Adrenal gland (tissue), 12 donors: ENCODE data around the gene POU4F3. TPM values are rescaled to one million over a fixed set of nuclear protein-coding genes. Genes with fewer than 3 reads are reported as not detected.
"Not testable (repeated sequence)": the region's sequence is repeated elsewhere in the genome, so short reads cannot be mapped to it uniquely, and the experiment has no call there.

Experiments used
- DNase-seq, 7 donors: peaks; one replicate each; pipeline ENCODE4 v3.0.0-alpha.2; 2019 to 2020
- H3K27ac ChIP-seq, 5 donors: fragments of 200-600 bp; sonication (generic) in 4 of 5; 1 replicate in 3 of 5; 2 replicates in 2 of 5; pipeline versions ENCODE4 v1.5.1 to v1.8.0; 2016 to 2020; ENCODE audit warnings: mild to moderate bottlenecking in 1 of 5
- H3K27me3 ChIP-seq: fragments of 200-600 bp; 2 replicates; pipeline ENCODE4 v1.8.0; 2021
- H3K36me3 ChIP-seq, 2 donors: fragments of 200-600 bp; replicated peaks in 1 of 2; 1 replicate in 1 of 2; 2 replicates in 1 of 2; pipeline versions ENCODE4 v1.5.1 to v1.8.0; 2018 to 2022
- H3K4me1 ChIP-seq, 2 donors: fragments of 200-600 bp; replicated peaks in 1 of 2; 1 replicate in 1 of 2; 2 replicates in 1 of 2; pipeline versions ENCODE4 v1.5.1 to v1.8.0; 2018 to 2021
- H3K4me3 ChIP-seq, 4 donors: fragments of 200-600 bp; sonication (generic) in 3 of 4; one replicate each; pipeline ENCODE4 v1.5.1; 2016 to 2018
- H3K9me3 ChIP-seq, 3 donors: fragments of 200-600 bp; sonication (generic) in 1 of 3; replicated peaks in 1 of 3; 1 replicate in 2 of 3; 2 replicates in 1 of 3; pipeline versions ENCODE4 v1.5.1 to v1.8.0; 2016 to 2021
- CTCF ChIP-seq, 6 experiments: fragments of 450-650 bp in 4 of 6; fragments of 200-600 bp in 2 of 6; sonication (generic) in 1 of 6; IDR thresholded peaks; 1 replicate in 5 of 6; 2 replicates in 1 of 6; pipeline versions ENCODE4 v1.5.1 to v1.8.0; 2016 to 2021; ENCODE audit warnings: antibody characterized with exemption in 6 of 6, mild to moderate bottlenecking in 2 of 6, moderate library complexity in 1 of 6
- POLR2A ChIP-seq, 2 donors: fragments of 450-650 bp; IDR thresholded peaks; one replicate each; pipeline ENCODE4 v1.6.1; 2017; ENCODE audit warnings: antibody characterized with exemption in 2 of 2, mild to moderate bottlenecking in 2 of 2, moderate library complexity in 1 of 2
- WGBS, 4 donors: extraction: QIAGEN DNeasy Blood & Tissue Kit in 2 of 4; methylation state at CpG; one replicate each; pipeline versions ENCODE4 v1.1.5 to v1.1.7; 2013 to 2017; 5-methylcytosine and 5-hydroxymethylcytosine counted together
- intact Hi-C, 2 donors: fragments of 100-400 bp; cut with DNase I; formaldehyde crosslinking; loops; one replicate each; pipeline versions ENCODE4 v1.14.1 to v1.15.0; 2022 to 2023
- polyA plus RNA-seq, 3 donors: library from polyadenylated mRNA; stranded (reverse); fragments of 200-250 nt in 2 of 3; fragments of 350-450 nt in 1 of 3; fragmentation: Illumina TruSeq in 1 of 3; extraction: RNeasy Lipid Tissue Mini Kit (QIAGEN cat#74804) in 1 of 3; gene quantifications; one replicate each; pipeline ENCODE4 v1.2.3, GENCODE V29; 2013 to 2014
- total RNA-seq, 9 donors: library from RNA; depleted of rRNA in 4 of 9; stranded (reverse); fragments of >200 nt in 4 of 9; fragments of 120-200 nt in 1 of 9; fragmentation: NEBNext Ultra II Directional in 1 of 9; extraction: Animal tissue kit (Norgen Biotek cat#: 25700) in 1 of 9; gene quantifications; one replicate each; pipeline versions ENCODE4 v1.1.0 to v1.2.4, GENCODE V29; 2013 to 2023
- donor health status: healthy with polysubstance abuse.
- donor health status: Bipolar disorder and iron deficiency.
- donor health status: DM: yes; HTN: yes; CAD: no.
- donor health status: DM: no; HTN: no; CAD: no.
- donor health status: DM: no; HTN: no; CAD: no.
- donor health status: DM: yes; HTN: yes; CAD: no.

POU4F3 gene
- total and polyA plus RNA-seq, 12 donors: 0.11 to 0.14 TPM; not detected in 10

DNA sequence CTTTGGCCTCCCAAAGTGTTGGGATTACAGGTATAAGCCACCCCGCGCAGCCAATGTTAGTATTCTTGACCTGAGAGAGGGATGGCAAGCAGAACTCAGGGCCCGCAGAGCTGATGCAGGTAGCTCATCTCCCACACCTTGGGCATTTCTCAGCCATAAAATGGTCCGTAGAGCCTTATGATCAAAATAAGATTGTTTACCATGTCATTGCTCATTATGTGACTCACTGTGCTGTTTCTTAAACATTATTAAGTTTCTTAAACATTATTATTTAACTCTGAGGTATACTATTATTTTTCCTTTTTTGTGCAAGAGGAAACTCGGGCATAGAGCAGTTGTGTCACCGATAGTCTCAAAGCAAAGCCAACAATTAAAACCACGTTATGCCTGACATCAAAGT, 42.4 kb upstream of the POU4F3 start:
- no peak overlapping the region for H3K4me3 ChIP-seq
- WGBS, 4 donors: 84 to 88% (median 86%) methylated on average over 7 of the region's 7 CpGs
- H3K27ac ChIP-seq: no peak overlapping the region
- H3K36me3 ChIP-seq: no peaks in the 10 kb centered on the region
- DNase-seq: no peak
- no peak for TF ChIP-seq POLR2A (IDR thresholded peaks at IDR 0.05)
- no peak for TF ChIP-seq CTCF (IDR thresholded peaks at IDR 0.05)
- H3K27me3 ChIP-seq: no peaks in the 10 kb centered on the region
- no peaks in the 10 kb centered on the region for H3K4me1 ChIP-seq
- H3K9me3 ChIP-seq: peaks cover 0 to 10% (median 0%) of the 10 kb centered on the region in 3 donors
- intact Hi-C loops: no loop called here

DNA sequence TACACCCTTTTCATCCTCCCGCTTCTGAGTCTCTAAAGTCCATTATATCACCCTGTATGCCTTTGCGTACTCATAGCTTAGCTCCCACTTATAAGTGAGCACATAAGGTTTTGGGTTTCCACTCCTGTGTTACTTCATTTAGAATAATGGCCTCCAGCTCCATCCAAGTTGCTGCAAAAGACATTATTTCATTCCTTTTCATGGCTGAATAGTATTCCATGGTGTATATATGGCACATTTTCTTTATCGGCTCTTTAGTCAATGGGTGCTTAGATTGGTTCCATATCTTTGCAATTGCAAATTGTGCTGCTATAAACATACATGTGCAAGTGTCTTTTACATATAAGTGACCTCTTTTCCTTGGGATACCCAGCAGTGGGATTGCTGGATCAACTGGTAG, 39.7 kb upstream of the POU4F3 start:
- H3K27me3 ChIP-seq, H3K36me3 ChIP-seq, intact Hi-C loops, H3K9me3 ChIP-seq, DNase-seq, H3K4me1 ChIP-seq, H3K4me3 ChIP-seq, H3K27ac ChIP-seq: not testable (repeated sequence)
- 93 to 97% (median 95%) methylated on average over 3 of the region's 3 CpGs for WGBS, 4 donors

DNA sequence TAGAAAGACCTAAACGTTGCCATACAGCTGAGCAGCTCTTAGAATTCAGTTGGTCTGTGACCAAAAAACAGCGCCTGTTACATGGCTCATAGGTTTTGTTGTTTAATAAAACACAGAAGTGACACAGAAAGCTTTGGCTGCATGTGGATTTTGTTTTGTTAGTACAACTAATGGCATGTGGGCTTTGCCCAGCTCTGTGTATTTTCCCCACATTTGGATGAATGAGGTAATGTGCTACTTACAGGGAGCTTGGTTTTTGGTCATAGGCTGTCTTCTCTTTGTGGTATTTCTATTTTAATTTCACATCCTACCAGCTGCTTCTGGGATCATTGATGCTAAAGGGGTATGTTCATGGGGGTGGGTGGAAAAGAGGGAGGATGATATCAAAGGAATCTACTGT, 37.0 kb upstream of the POU4F3 start:
- no peak for DNase-seq
- intact Hi-C loops: no loop called here
- Histone ChIP-seq H3K27me3 (no peaks in the 10 kb centered on the region), H3K4me1 (no peaks in the 10 kb centered on the region), H3K36me3 (no peaks in the 10 kb centered on the region), H3K9me3 (no peaks in the 10 kb centered on the region), H3K4me3 (no peak overlapping the region), H3K27ac (no peak overlapping the region)
- WGBS, 4 donors: 53 to 72% (median 64%) methylated on average over 2 of the region's 2 CpGs
- no peak for TF ChIP-seq CTCF (IDR thresholded peaks at IDR 0.05)
- no peak for TF ChIP-seq POLR2A (IDR thresholded peaks at IDR 0.05)

DNA sequence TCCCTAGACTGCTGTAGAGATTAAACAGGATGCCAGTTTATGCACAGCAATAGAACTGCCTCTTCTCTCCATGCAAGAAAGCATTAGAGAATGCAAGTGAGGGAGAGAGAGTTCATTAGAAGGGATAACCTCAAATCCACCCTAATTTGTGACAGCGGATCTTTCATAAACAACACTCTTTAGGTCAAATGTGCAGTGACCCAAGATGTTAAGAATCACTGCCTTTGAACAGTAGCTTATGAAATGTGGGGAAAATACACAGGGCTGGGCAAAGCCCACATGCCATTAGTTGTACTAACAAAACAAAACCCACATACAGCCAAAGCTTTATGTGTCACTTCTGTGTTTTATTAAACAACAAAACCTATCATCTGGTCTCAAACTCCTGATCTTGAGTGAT, 36.2 kb upstream of the POU4F3 start:
- no peak overlapping the region for H3K27ac ChIP-seq
- no peak overlapping the region for H3K4me3 ChIP-seq
- intact Hi-C loops: no loop called here
- no peaks in the 10 kb centered on the region for H3K4me1 ChIP-seq
- H3K27me3 ChIP-seq: no peaks in the 10 kb centered on the region
- 59 to 82% (median 69%) methylated on average over 1 of the region's 1 CpG for WGBS, 4 donors
- H3K9me3 ChIP-seq: no peaks in the 10 kb centered on the region
- TF ChIP-seq POLR2A (IDR thresholded peaks at IDR 0.05): no peak
- TF ChIP-seq CTCF (IDR thresholded peaks at IDR 0.05): no peak
- no peaks in the 10 kb centered on the region for H3K36me3 ChIP-seq
- no peak for DNase-seq

DNA sequence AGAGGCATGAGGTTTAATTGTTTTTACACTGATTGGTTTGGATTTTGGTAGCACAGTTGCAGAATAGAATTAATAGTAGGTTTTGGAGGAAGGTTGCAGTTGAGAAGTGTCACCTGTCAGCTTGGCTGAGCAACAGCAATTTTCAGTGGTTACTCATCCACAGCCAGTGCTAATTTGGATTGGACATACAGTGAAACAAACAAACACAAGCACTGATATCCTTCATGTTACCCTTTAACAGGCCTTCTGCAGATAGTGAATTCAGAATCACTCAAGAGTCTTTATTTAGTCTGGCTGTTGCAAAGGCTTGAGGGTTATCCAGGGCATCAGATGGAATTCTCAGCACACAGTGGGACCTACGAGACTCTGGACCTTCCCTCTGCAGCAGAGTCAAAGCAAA, 31.8 kb upstream of the POU4F3 start:
- Histone ChIP-seq H3K9me3 (no peaks in the 10 kb centered on the region), H3K4me3 (no peak overlapping the region)
- intact Hi-C loops: no loop called here

More for the DNA sequence above, 31.8 kb upstream of the POU4F3 start:
- DNase-seq: no peak
- Histone ChIP-seq H3K4me1 (no peaks in the 10 kb centered on the region), H3K27ac (no peak overlapping the region), H3K36me3 (no peaks in the 10 kb centered on the region), H3K27me3 (no peaks in the 10 kb centered on the region)
- WGBS, 4 donors: 28 to 42% (median 38%) methylated on average over 1 of the region's 1 CpG
- TF ChIP-seq CTCF (IDR thresholded peaks at IDR 0.05) (no peak), POLR2A (IDR thresholded peaks at IDR 0.05) (no peak)
